AG04450 (cell line): ENCODE measurements around the gene MPHOSPH6. TPM values are rescaled to one million over a fixed set of nuclear protein-coding genes. Genes with fewer than 3 reads are reported as not detected.

ENCODE experiments used
- CTCF ChIA-PET: fragments of 300-600, 350-600 bp; formaldehyde crosslinking; extraction: SDS; loops from one replicate; lab custom pipeline; 2022; ENCODE audit warnings: antibody characterized with exemption, inconsistent platforms; lab: Charles Lee
- POLR2A ChIA-PET: fragments of 350-600 bp; formaldehyde crosslinking; extraction: SDS; loops from one replicate; lab custom pipeline; 2021; ENCODE audit warnings: antibody characterized with exemption, inconsistent platforms; lab: Yijun Ruan, JAX
- DNase-seq: peaks from one replicate; pipeline ENCODE4 v3.0.0-alpha.2; 2011; ENCODE audit warnings: low read depth, low spot score
- H3K27ac ChIP-seq: one replicate; pipeline ENCODE4 v1.5.1; 2012; ENCODE audit warnings: low read depth, low read length, control low read depth
- H3K27me3 ChIP-seq: one replicate; pipeline ENCODE4 v1.6.0; 2012; ENCODE audit warnings: low read length; ENCODE audit not compliant: control insufficient read depth, insufficient read depth
- H3K4me3 ChIP-seq: 2 replicates; pipeline ENCODE4 v1.5.1; 2011; ENCODE audit warnings: mild to moderate bottlenecking, low read depth, low read length, control low read depth
- H3K9me3 ChIP-seq: 2 replicates; pipeline ENCODE4 v1.5.1; 2012; ENCODE audit warnings: low read length; ENCODE audit not compliant: control insufficient read depth, insufficient read depth
- CTCF ChIP-seq: IDR thresholded peaks from 2 replicates; pipeline ENCODE4 v1.5.1; 2011; ENCODE audit warnings: low read depth, low read length, control low read depth, inconsistent platforms
- polyA plus RNA-seq: library from polyadenylated mRNA; depleted of rRNA; stranded (reverse); fragments of >200 nt; gene quantifications from 2 replicates; pipeline ENCODE4 v1.2.3, GENCODE V29; 2011

MPHOSPH6 gene
- polyA plus RNA-seq, 1 experiment: 36.7 TPM

- TF ChIP-seq CTCF: no peak
- DNase-seq: no peak
- Histone ChIP-seq H3K9me3 (no peaks in the 10 kb centered on the region), H3K27me3 (no peaks in the 10 kb centered on the region), H3K4me3 (no peak overlapping the region), H3K27ac (no peak overlapping the region)
- POLR2A ChIA-PET: interaction anchor here (0.5 kb wide), 1 partner anchor 101 kb away, joined by 3 read pairs; no protein-coding TSS in a partner anchor
- CTCF ChIA-PET: no interaction called here
These were observed 36.2 kb downstream of the MPHOSPH6 start for GRCh38 chr16:82133798-82134197.

- TF ChIP-seq CTCF: no peak
- no peak for DNase-seq
- Histone ChIP-seq H3K9me3 (no peaks in the 10 kb centered on the region), H3K27ac (no peak overlapping the region), H3K4me3 (no peak overlapping the region), H3K27me3 (no peaks in the 10 kb centered on the region)
- ChIA-PET CTCF (interaction anchor here (0.7 kb wide), 1 partner anchor 46 kb away, joined by 4 read pairs; no protein-coding TSS in a partner anchor), POLR2A (no interaction called here)
These were observed 40.1 kb downstream of the MPHOSPH6 start for GRCh38 chr16:82129881-82130280.

- no peak overlapping the region for H3K27ac ChIP-seq
- no peak for DNase-seq
- CTCF ChIA-PET: interaction anchor here (1.3 kb wide), 1 partner anchor 105 kb away, joined by 4 read pairs; no protein-coding TSS in a partner anchor
- POLR2A ChIA-PET: no interaction called here
- no peaks in the 10 kb centered on the region for H3K9me3 ChIP-seq
- no peak overlapping the region for H3K4me3 ChIP-seq
- TF ChIP-seq CTCF: no peak
- no peaks in the 10 kb centered on the region for H3K27me3 ChIP-seq
These were observed 45.4 kb downstream of the MPHOSPH6 start for GRCh38 chr16:82124651-82125050.

GRCh38 chr16:82119405-82119804 lies 50.6 kb downstream of the MPHOSPH6 start:
- no peak for DNase-seq
- CTCF ChIA-PET: no interaction called here
- no peak overlapping the region for H3K27ac ChIP-seq
- no peaks in the 10 kb centered on the region for H3K27me3 ChIP-seq
- POLR2A ChIA-PET: no interaction called here
- no peak overlapping the region for H3K4me3 ChIP-seq
- no peak for TF ChIP-seq CTCF
- H3K9me3 ChIP-seq: no peaks in the 10 kb centered on the region

- no peak for TF ChIP-seq CTCF
- H3K27ac ChIP-seq: no peak overlapping the region
- no peaks in the 10 kb centered on the region for H3K9me3 ChIP-seq
- ChIA-PET POLR2A (no interaction called here), CTCF (no interaction called here)
- H3K27me3 ChIP-seq: no peaks in the 10 kb centered on the region
- no peak for DNase-seq
- H3K4me3 ChIP-seq: no peak overlapping the region
These were observed 51.3 kb downstream of the MPHOSPH6 start for GRCh38 chr16:82118749-82119148.
